ENCODE measurements around the gene GAS6. TPM values are rescaled to one million over a fixed set of nuclear protein-coding genes. Genes with fewer than 3 reads are reported as not detected.
A peak's percentile ranks its signal among the peaks of the same experiment; 100 is the strongest.

Gene GAS6
- total and polyA plus RNA-seq, 3 donors from 2014 or later = 193 to 575 (median 416) TPM

GRCh38 chr13:113823771-113824170, 40.1 kb downstream of the GAS6 start:
- Histone ChIP-seq H3K4me3 (no peak overlapping the region), H3K9me3 (no peaks in the 10 kb centered on the region), H3K4me1 (peaks cover 23% of the 10 kb centered on the region), H3K36me3 (ENCODE audit: low read depth, missing control alignments) (no peaks in the 10 kb centered on the region), H3K27me3 (no peaks in the 10 kb centered on the region), H3K27ac (no peak overlapping the region)
- 96 to 97% methylated on average over 12 to 19 of the region's 19 CpGs for WGBS, 2 donors
- no peak for TF ChIP-seq POLR2A (IDR thresholded peaks at IDR 0.05)
- intact Hi-C loops (cut with DNase I; ENCODE audit: low total_unique reads) = no loop called here
- no peak for DNase-seq

- no peak for DNase-seq
- H3K4me1 ChIP-seq = peaks cover 23% of the 10 kb centered on the region
- no peaks in the 10 kb centered on the region for H3K36me3 ChIP-seq (ENCODE audit: low read depth, missing control alignments)
- H3K9me3 ChIP-seq = no peaks in the 10 kb centered on the region
- TF ChIP-seq CTCF (IDR thresholded peaks at IDR 0.05) (no peak), POLR2A (IDR thresholded peaks at IDR 0.05) (no peak)
- no peaks in the 10 kb centered on the region for H3K27me3 ChIP-seq
- H3K4me3 ChIP-seq = no peak overlapping the region
- intact Hi-C loops (cut with DNase I; ENCODE audit: low total_unique reads) = no loop called here
- no peak overlapping the region for H3K27ac ChIP-seq
- WGBS, 2 donors = 86 to 94% methylated on average over 40 to 45 of the region's 45 CpGs
These were observed 40.7 kb downstream of the GAS6 start for GRCh38 chr13:113822956-113823744.

- intact Hi-C loops (cut with DNase I; ENCODE audit: low total_unique reads) = no loop called here
These were observed 41.6 kb downstream of the GAS6 start for GRCh38 chr13:113822266-113822665.

GRCh38 chr13:113821847-113822246, 42.0 kb downstream of the GAS6 start:
- WGBS, 2 donors = 72 to 85% methylated on average over 12 to 19 of the region's 24 CpGs
- no peak for DNase-seq
- H3K4me1 ChIP-seq = peaks cover 24% of the 10 kb centered on the region
- no peaks in the 10 kb centered on the region for H3K36me3 ChIP-seq (ENCODE audit: low read depth, missing control alignments)
- intact Hi-C loops (cut with DNase I; ENCODE audit: low total_unique reads) = no loop called here
- no peak for TF ChIP-seq POLR2A (IDR thresholded peaks at IDR 0.05)
- TF ChIP-seq CTCF (IDR thresholded peaks at IDR 0.05) = no peak
- H3K27me3 ChIP-seq = no peaks in the 10 kb centered on the region
- H3K4me3 ChIP-seq = no peak overlapping the region
- no peaks in the 10 kb centered on the region for H3K9me3 ChIP-seq
- H3K27ac ChIP-seq = peak overlapping the region; percentile 25 to 81

More at GRCh38 chr13:113822266-113822665, 41.6 kb downstream of the GAS6 start:
- Histone ChIP-seq H3K9me3 (no peaks in the 10 kb centered on the region), H3K27me3 (no peaks in the 10 kb centered on the region), H3K4me3 (no peak overlapping the region), H3K4me1 (peaks cover 23% of the 10 kb centered on the region), H3K27ac (peak overlapping the region; percentile 25 to 81), H3K36me3 (ENCODE audit: low read depth, missing control alignments) (no peaks in the 10 kb centered on the region)
- 83 to 86% methylated on average over 10 to 12 of the region's 12 CpGs for WGBS, 2 donors
- DNase-seq = no peak
- no peak for TF ChIP-seq CTCF (IDR thresholded peaks at IDR 0.05)
- TF ChIP-seq POLR2A (IDR thresholded peaks at IDR 0.05) = no peak

- TF ChIP-seq POLR2A (IDR thresholded peaks at IDR 0.05) = no peak
- no peak for TF ChIP-seq CTCF (IDR thresholded peaks at IDR 0.05)
- 19 to 31% methylated on average over 29 to 54 of the region's 54 CpGs for WGBS, 2 donors
- Histone ChIP-seq H3K27me3 (no peaks in the 10 kb centered on the region), H3K36me3 (ENCODE audit: low read depth, missing control alignments) (no peaks in the 10 kb centered on the region), H3K4me1 (peaks cover 29% of the 10 kb centered on the region), H3K9me3 (no peaks in the 10 kb centered on the region), H3K27ac (peak overlapping the region in 1 of 2 donors; percentile 81), H3K4me3 (no peak overlapping the region)
- intact Hi-C loops (cut with DNase I; ENCODE audit: low total_unique reads) = no loop called here
- peak; percentile 84 for DNase-seq
These were observed 42.8 kb downstream of the GAS6 start for GRCh38 chr13:113820813-113821651.
